GM18517 (cell line): ENCODE data around the gene SLFN5.
A peak's percentile ranks its signal among the peaks of the same experiment; 100 is the strongest.
"Not testable (repeated sequence)": the region's sequence is repeated elsewhere in the genome, so short reads cannot be mapped to it uniquely, and the experiment has no call there.

Source experiments
- ATAC-seq: cut with Tn5 transposase; IDR thresholded peaks from one replicate; pipeline ENCODE4 v1.9.1; 2021; ENCODE audit warnings: mild to moderate bottlenecking, moderate library complexity; ENCODE audit not compliant: unreplicated experiment

Gene SLFN5

DNA sequence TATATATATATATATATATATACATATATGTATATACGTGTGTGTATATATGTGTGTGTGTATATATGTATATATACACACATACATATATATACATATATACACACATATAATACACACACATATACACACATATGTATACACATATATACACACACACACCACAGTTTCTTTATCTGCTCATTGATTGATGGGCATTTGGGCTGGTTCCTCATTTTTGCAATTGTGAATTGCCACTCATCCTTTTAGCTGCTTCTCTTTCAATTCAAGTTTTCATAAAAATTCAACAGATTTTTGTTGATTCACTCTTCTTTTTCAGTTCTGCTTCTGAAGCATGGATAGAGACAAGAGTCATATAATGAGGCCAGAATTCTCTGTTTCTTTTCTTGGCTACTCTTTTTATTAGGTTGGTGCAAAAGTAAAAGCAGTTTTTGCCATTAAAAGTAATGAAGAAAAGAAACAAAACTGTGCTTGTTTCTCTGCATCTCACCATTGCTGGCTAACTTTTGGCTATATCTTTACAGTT is 44.5 kb downstream of the SLFN5 start:
- ATAC-seq: no peak

DNA sequence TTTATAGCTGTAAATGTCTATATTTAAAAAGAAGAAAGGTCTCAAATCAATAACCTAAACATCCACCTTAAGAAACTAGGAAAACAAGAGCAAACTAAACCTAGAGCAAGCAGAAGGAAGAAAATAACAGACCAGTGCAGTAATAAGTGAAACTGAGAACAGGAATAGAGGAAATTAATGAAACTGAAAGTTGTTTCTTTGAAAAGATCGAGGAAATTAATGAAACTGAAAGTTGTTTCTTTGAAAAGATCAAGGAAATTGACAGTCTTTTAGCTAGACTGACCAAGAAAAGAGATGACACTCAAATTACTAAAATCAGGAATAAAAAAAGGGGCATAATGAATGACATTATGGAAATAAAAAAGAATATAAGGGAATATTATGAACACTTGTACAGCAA is 46.4 kb downstream of the SLFN5 start:
- ATAC-seq: no peak

DNA sequence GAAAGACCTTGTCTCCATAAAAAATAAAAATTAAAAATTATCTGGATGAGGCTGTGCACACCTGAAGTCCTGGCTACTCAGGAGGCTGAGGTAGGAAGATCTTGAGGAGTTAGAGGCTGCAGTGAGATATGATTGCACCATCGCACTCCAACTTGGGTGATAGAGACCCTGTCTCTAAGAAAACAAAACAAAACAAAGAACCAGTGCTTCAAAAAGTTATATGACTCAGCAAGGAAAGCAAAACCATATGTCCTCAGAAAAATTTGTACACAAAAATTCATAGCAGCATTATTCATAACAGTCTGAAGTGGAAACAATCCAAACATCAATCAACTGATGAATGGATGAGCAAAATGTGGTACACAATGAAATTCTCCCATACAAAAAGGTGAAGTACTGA is 48.9 kb downstream of the SLFN5 start:
- ATAC-seq: no peak

DNA sequence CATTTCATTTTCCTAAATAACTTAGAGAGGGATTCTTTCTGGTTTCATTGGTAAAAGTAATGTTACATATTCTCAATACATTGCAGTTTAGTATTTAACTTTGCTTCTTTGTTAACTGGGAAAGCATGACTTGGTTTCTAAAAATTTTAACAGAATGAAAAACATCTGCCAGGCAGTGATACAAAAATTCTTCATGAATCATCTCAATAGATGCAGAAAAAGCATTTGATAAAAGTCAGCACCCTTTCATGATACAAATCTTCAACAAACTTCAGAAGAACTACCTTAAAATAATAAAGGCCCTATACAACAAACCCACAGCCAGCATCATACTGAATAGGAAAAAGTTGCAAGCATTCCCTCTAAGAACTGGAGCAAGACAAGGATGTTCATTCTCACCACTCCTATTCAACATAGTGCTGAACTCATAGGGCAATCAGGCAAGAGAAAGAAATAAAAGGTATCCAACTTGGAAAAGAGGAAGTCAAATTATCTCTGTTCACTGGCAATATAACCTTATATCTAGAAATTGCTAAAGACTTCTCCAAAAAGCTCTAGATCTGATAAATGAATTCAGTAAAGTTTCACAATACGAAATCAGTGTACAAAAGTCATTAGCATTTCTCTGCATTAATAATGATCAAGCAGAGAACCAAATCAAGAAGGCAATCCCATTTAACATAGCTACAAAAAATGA is 50.4 kb downstream of the SLFN5 start:
- ATAC-seq: no peak

DNA sequence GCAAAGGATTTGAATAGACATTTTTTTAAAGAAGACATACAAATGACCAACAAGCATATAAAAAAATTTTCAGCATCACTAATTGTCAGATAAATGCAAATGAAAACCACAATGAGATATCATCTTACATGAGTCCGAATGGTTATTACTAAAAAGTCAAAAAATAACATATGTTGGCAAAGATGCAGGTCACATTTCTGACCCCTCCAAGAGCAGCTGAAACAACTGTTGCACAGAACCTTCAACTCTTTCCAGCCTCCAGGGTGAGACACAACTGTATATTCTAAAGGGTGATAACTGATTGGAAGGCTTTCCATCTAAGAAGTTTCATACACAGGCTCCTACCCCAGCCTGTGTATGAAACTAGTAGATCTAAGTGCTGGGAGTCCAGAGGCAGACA is 51.9 kb downstream of the SLFN5 start:
- ATAC-seq: no peak

DNA sequence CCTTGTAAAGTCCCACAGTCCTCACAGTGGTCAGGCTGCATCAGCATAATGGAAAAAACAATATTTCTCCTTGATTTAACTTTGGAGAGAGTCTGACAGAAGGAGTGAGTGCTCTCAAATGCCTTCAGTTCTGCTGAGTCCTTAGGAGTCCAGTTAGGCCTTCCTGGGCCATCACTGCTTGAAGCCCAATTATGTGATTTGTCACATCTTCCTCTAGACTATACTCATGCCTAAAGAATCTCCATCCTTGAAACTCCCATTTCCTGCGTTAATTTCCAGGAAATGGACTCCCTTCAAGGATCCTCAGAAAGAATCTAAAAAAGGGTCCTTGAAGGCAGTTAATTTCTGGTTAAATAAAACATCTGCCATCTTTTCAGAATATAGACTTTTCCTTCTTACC is 52.8 kb downstream of the SLFN5 start:
- ATAC-seq: no peak

DNA sequence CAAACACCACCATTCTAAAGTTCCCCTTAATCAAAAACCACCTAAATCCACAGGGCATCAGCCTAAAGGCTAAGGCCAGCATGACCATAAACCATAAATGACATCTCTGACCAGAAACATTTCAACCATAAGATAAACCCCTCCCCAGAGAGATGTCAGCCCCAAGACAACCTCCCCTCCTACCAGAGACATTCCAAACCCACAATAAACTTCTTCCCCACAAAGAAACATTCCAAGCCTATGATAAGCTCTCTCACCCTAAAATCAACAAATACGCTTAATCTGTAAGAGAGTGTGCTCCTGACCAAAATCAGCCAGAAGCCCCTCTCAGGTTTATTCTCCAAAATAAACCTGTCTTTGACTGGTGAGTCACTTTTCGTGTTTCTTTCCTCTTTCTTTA is 54.8 kb downstream of the SLFN5 start:
- ATAC-seq: no peak

DNA sequence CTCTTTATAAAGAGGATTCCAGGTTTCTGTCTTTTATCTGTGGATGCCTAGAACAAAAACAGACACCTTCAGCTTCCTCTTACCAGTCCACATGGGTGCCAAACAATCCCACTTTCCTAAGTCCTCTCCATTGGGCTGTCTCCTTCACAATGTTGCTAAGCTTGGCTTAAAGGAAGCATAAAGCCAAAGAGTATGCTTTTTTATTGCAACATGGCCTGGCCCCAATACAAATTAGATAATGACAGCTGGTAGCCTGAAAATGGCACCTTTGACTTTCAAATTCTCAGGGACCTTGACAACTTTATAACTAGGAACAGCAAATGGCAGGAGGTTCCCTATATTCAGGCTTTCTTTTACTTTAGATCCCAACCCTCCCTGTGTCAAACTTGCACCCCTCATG is 55.8 kb downstream of the SLFN5 start:
- no peak for ATAC-seq

DNA sequence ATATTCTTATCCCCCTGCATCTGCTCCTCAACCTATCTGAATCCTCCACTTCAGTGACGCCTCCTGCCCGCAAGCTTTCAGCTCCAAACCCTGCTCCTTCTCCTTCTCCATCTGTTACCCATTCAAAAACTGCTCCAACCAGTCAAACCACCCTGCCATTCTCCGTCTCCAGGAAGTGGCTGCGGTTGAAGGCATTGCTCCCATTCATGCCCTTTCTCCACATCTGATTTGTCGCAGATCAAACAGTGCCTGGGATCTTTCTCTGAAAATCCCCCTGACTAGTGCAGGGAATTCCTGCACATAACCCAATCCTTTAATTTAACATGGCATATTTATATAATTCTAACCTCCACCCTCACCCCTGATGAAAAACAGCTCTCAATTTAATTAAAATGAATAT is 56.3 kb downstream of the SLFN5 start:
- no peak for ATAC-seq

DNA sequence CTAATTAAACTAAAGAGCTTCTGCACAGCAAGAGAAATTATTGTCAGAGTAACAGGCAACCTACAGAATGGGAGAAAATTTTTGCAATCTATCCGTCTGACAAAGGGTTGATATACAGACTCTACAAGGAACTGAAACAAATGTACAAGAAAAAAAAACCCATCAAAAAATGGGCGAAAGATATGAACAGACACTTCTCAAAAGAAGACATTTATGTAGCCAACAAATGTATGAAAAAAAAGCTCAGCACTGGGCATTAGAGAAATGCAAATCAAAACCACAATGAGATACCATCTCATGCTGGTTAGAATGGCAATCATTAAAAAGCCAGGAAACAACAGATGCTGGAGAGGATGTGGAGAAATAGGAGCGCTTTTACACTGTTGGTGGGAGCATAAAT is 66.5 kb downstream of the SLFN5 start:
- ATAC-seq: not testable (repeated sequence)

DNA sequence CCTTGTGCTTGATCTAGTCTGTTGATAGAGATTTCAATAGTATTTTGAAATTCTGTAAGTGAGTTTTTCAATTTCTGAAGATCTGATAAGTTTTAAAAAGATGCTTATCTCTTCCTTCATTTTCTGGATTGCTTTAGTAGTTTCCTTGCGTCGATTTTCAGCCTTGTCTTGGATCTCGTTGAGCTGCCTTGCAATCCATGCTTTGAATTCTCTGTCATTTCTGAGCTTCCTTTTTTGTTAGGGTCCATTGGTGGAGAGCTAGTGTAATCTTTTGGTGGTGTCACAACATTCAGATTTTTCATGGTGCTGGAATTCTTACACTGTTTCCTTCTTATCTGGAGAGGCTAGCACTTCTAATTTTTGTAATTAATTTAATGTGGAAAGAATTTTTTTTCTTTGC is 69.5 kb downstream of the SLFN5 start:
- ATAC-seq: no peak

DNA sequence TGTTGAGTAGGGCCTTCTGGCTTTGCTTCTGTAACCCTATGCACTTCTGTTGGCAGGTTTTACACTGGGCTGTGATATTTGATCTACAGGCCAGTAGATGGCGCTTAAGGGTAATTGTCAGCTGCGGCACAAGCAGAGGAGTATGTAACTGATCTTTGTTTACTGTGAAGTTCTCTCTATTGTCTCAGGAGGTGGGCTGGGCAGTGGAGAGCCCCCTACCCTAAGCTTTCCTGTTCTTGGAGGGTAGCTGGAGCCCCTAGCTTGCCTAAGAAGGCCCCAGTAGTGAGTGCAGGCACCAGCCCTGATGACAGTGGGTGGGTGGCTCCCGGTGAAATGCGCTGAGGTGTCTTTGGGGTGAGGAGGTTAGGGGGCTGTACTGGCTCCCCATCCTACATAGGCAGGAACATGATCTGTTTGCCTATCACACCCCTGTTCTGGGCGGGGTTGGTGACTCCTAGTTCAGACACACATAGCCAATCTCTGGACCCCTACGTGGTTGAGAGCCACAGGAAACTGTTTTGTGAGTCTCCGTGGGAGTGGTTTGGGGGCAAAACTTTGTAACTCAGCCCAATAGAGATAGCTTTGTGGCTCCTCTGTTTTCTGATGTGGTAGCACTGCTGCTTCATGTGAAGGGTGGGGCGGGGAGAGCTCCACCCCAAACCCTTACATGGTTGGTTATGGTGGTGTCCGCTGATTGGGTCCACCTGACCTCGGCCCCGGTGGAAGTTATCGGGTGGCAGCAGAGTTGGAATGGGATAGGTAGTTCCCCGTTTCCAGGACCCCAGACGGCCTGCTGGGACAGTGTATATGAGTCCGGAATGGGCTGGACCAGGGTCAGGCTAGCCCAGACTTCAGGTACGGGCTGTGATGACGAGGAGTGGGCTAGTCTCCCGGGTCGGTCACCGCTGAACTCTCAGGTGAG is 70.2 kb downstream of the SLFN5 start:
- ATAC-seq: peak; percentile 84

DNA sequence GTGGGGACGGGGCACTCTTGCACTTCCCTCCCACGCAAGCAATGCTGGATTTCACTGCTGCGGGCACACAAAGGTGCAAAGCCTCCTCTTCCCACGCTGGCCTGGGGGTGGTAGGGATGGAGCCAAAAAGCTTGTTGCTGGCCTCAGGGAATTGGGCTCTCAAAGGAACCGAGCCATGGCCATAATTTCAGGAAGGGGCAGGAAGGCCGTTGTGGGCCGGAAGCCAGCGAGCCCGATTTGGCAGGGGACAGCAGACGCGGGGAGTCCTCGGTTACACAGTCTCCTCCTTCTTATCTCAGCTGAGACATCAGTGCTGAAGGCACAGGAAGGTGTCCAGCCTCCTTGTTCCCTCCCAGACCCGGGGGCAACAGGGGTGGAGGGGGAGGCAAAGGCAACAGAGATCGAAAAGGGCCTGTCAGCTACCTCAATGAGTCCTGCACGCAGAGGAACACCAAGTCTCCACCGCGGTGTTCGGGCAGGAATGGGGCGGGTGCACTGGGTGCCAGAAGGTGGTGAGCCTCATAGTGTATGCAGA is 71.1 kb downstream of the SLFN5 start:
- ATAC-seq: no peak

DNA sequence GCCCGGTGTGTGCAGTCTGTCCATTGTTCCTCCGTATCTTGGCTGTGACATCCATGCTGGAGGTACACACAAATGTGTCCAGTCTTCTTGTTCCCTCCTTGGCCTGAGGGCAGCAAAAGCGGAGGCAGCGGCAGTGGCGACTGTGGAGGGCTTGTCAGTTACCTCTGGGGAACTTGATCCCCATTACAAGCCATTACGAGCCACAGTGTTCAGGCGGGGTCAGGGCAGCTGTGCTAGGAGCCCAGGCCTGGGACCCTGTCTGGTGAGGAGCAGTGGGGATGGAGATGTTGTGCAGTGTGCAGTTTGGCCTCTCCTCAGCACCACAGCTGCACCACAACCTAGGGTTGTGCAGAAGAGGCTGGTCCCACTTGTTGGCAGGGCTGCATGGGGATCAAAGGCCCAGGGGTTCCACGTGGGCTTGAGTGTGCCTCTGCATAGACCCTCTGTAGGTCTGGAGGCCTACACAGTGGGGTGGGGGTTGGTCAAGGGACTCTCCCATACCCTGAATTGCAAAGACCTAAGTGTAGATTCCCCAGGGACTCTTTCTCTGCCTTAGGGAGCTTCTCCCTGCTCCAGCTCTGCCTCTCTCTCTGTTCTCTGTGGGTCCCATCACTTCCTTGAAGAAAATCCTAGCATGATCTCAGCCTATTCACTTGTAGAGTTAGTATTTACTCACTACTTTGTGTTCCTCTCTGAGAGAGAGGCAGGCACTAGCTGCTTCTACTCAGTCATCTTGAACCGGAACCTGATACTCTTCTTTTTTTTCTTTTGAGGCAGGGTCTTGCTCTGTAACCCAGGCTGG is 71.7 kb downstream of the SLFN5 start:
- ATAC-seq: no peak

DNA sequence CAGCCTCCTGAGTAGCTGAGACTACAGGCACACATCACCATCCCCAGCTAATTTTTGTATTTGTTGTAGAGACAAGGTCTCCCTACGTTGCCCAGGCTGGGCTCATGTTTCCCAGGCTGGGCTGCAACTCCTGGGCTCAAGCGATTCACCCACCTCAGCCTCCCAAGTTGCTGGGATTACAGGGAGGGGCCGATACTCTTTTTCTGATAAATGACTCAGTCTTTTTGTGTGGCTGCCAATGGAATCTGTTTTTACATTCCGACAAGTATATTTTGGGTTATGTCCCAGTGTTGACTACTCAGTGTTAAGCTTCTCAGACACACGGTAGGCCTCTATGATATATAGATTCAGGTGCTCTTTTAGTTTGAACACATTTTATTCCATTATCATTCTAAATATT is 72.4 kb downstream of the SLFN5 start:
- no peak for ATAC-seq

DNA sequence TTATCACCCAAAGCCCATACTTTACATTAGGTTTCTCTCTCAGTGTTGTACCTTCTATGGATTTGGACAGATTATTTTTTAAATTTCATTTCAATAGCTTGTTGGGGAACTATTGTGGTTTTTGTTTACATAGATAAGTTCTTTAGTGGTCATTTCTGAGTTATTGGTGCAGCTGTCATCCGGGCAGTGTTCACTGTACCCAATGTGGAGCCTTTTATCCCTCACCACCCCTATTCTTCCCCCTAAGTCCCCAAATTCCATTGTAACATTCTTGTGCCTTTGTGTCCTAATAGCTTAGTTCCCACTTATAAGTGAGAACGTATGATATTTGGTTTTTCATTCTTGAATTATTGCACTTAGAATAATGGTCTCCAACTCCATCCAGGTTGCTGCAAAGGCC is 73.1 kb downstream of the SLFN5 start:
- ATAC-seq: no peak

DNA sequence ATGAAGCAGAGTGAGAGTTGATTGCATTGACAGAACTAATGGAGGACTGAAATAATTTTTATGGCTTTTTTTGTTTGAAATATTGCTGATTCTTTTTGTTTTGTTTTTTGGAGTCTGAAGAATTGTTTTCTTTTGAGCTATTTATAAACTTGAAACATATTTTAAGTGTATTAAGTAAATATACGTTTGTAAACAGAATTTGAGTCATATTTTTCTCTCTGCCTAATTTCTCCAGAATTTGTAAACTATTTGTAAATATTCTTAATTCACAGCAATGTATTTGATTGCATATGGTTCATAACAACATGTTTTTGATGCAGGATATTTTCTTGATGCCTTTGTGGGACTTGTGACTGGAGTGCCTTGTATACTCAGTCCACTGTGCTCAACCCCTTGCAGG is 79.9 kb downstream of the SLFN5 start:
- ATAC-seq: no peak
